Thymus (tissue), 14 donors: Measurements from ENCODE around the gene DOCK3. TPM values are rescaled to one million over a fixed set of nuclear protein-coding genes. Genes with fewer than 3 reads are reported as not detected.
A peak's percentile ranks its signal among the peaks of the same experiment; 100 is the strongest.

Source experiments
- DNase-seq, 9 donors: peaks; one replicate each; pipeline ENCODE4 v3.0.0-alpha.2; 2013; ENCODE audit warnings: low spot score in 9 of 9, low read depth in 6 of 9, missing footprints in 1 of 9
- H3K27ac ChIP-seq, 2 donors: one replicate each; pipeline ENCODE4 v1.5.1; 2013; ENCODE audit warnings: control low read depth in 1 of 2, low read depth in 1 of 2, low read length in 1 of 2, mild to moderate bottlenecking in 1 of 2, moderate library complexity in 1 of 2
- H3K27me3 ChIP-seq, 2 donors: one replicate each; pipeline ENCODE4 v1.5.1; 2013; ENCODE audit warnings: low read length in 1 of 2; ENCODE audit not compliant: control insufficient read depth in 2 of 2, insufficient read depth in 1 of 2
- H3K36me3 ChIP-seq, 2 donors: one replicate each; pipeline ENCODE4 v1.5.1; 2013; ENCODE audit warnings: low read length in 1 of 2, mild to moderate bottlenecking in 1 of 2, moderate library complexity in 1 of 2; ENCODE audit not compliant: control insufficient read depth in 2 of 2, insufficient read depth in 2 of 2
- H3K4me1 ChIP-seq, 2 donors: one replicate each; pipeline ENCODE4 v1.5.1; 2013; ENCODE audit warnings: low read length in 2 of 2; ENCODE audit not compliant: control insufficient read depth in 2 of 2, insufficient read depth in 2 of 2
- H3K4me3 ChIP-seq, 2 donors: one replicate each; pipeline ENCODE4 v1.5.1; 2013; ENCODE audit warnings: low read length in 2 of 2, control low read depth in 1 of 2, mild to moderate bottlenecking in 1 of 2
- H3K9me3 ChIP-seq, 2 donors: one replicate each; pipeline ENCODE4 v1.5.1; 2013; ENCODE audit warnings: low read length in 1 of 2, mild to moderate bottlenecking in 1 of 2; ENCODE audit not compliant: control insufficient read depth in 2 of 2, insufficient read depth in 1 of 2
- WGBS: extraction: QIAGEN DNeasy Blood & Tissue Kit; methylation state at CpG from one replicate; pipeline ENCODE4 v1.1.7; 2013; 5-methylcytosine and 5-hydroxymethylcytosine counted together
- long read RNA-seq, 10 donors: transcript quantifications; one replicate each; lab custom pipeline, GENCODE V29; 2026
- polyA plus RNA-seq: library from polyadenylated mRNA; stranded (reverse); fragments of 200-250 nt; gene quantifications from one replicate; pipeline ENCODE4 v1.2.3, GENCODE V29; 2013
- total RNA-seq: library from RNA; stranded (reverse); fragments of 120-200 nt; gene quantifications from one replicate; pipeline ENCODE4 v1.2.4, GENCODE V29; 2013
- donor health status: healthy.

DOCK3 gene, protein sequence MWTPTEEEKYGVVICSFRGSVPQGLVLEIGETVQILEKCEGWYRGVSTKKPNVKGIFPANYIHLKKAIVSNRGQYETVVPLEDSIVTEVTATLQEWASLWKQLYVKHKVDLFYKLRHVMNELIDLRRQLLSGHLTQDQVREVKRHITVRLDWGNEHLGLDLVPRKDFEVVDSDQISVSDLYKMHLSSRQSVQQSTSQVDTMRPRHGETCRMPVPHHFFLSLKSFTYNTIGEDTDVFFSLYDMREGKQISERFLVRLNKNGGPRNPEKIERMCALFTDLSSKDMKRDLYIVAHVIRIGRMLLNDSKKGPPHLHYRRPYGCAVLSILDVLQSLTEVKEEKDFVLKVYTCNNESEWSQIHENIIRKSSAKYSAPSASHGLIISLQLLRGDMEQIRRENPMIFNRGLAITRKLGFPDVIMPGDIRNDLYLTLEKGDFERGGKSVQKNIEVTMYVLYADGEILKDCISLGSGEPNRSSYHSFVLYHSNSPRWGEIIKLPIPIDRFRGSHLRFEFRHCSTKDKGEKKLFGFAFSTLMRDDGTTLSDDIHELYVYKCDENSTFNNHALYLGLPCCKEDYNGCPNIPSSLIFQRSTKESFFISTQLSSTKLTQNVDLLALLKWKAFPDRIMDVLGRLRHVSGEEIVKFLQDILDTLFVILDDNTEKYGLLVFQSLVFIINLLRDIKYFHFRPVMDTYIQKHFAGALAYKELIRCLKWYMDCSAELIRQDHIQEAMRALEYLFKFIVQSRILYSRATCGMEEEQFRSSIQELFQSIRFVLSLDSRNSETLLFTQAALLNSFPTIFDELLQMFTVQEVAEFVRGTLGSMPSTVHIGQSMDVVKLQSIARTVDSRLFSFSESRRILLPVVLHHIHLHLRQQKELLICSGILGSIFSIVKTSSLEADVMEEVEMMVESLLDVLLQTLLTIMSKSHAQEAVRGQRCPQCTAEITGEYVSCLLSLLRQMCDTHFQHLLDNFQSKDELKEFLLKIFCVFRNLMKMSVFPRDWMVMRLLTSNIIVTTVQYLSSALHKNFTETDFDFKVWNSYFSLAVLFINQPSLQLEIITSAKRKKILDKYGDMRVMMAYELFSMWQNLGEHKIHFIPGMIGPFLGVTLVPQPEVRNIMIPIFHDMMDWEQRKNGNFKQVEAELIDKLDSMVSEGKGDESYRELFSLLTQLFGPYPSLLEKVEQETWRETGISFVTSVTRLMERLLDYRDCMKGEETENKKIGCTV (N-terminal part only)
- total RNA-seq (0.05 TPM), polyA plus RNA-seq (0.21 TPM)
- long read RNA-seq, donor 1: 0 reads
- long read RNA-seq, donor 2: 0 reads
- long read RNA-seq, donor 3: 0 reads
- long read RNA-seq, donor 4: 0 reads
- long read RNA-seq, donor 5: 0 reads
- long read RNA-seq, donor 6: 0 reads
- long read RNA-seq, donor 7: 0 reads
- long read RNA-seq, donor 8: 0 reads
- long read RNA-seq, donor 9: 0 reads
- long read RNA-seq, donor 10: 0 reads

DNA sequence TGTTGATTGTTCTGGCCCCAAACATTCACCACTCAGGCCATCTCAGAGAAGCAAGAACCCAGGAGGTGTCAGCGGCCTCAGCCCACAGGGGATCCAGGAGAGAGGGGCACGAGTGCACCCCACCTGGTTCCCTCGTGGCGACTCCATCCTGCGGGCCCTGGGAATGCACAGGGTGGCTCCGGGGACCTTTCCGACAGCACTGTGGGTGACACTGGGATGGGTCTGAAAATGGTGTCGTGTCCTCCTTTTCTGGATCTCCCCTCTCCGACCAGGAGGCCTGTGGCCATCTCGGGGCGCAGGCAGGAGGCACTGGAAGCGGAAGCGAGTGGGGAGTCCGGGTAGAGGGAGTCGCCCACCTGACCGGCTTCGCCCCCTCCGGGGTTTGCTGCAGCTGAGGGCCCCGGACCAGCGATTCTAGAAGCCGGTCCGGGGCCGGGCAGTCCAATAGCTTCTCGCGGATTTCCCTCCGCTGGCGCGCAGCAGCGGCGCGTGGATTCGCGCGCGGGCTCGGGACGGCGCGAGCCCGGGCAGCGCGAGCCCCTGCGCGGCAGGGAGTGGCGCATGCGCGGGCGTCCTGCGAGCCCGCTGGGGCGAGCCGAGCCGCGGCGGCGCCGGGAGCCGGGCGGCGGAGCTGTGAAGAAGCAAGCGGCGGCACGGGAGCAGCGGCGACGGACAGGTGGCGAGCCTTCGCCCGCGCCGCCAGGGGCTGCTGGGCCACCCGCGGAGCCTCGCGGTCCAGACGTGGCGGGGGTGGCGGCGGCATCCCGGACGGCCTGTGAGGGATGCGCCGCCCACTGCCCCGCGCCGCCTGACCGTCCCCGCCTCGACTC, at the start of gene DOCK3:
DOCK3 (plus strand) TSS at position 579 of the 830 bp plus-strand sequence. CDS start 337 bp downstream, outside the sequence.
- H3K4me1 ChIP-seq: peaks cover 5 to 9% of the 10 kb centered on the region in 2 donors
- DNase-seq: peak in 8 of 9 donors; percentile 23 to 74 (median 46)
- no peaks in the 10 kb centered on the region for H3K36me3 ChIP-seq
- no peaks in the 10 kb centered on the region for H3K9me3 ChIP-seq
- H3K4me3 ChIP-seq: peak within 1 kb of the TSS in 1 of 2 donors; percentile 50
- 4% methylated on average over 89 of the region's 89 CpGs for WGBS
- peaks cover 39 to 79% of the 10 kb centered on the region in 2 donors for H3K27me3 ChIP-seq
- no peak within 1 kb of the TSS for H3K27ac ChIP-seq

DNA sequence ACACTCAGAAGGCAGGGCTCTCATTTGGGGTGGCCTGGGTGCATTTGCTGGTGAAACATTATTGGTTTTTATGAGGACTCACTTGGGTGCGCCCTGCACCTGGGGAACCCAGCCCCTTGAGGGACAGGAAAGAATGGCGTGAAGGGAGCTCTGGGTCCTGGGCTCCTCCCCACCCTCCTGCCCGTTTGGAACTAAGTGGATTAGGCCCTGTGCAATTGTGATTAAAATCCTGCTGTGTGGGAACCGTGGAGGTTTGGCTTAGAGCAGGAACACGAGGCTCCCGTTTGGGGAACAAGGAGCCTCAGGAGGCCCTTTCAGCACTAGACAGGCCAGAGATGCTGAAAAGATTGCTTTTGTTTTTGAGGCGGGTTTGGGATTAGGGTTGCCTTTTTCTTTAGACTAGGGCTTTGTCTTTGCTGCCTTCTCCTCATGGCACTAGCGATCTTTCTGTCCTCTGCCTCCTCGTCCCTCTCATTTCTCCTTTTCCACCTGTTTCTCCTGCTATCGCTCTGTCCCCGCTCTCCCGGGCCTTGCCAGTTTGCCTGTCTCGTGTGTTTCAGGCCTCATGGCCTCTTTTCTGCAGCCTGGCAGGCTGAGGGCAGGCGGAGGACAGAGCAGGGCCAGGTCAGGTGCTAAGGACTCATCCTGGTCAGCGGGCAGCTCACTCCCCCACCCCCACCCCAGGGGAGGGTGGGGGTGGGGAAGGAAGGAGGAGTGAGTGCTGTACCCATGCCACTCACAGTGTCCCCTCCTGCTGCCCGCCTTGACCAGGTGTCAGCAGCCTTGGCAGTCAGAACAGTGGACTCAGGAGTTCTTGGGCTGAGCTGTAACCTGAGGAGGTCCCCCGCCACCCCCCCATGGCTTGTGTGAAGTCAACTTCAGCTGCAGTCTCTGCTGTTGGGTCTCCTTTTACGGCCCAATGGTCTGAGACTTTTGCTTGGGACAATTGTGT, 49.2 kb upstream of the DOCK3 start:
- Histone ChIP-seq H3K4me1 (peaks cover 68 to 95% of the 10 kb centered on the region in 2 donors), H3K36me3 (peaks cover 13 to 35% of the 10 kb centered on the region in 2 donors), H3K27ac (peak overlapping the region; percentile 83 to 95), H3K27me3 (no peaks in the 10 kb centered on the region), H3K4me3 (no peak overlapping the region), H3K9me3 (peaks cover 0 to 3% of the 10 kb centered on the region in 2 donors)
- WGBS: 63% methylated on average over 18 of the region's 18 CpGs
- peak in 1 of 9 donors; percentile 57 for DNase-seq

DNA sequence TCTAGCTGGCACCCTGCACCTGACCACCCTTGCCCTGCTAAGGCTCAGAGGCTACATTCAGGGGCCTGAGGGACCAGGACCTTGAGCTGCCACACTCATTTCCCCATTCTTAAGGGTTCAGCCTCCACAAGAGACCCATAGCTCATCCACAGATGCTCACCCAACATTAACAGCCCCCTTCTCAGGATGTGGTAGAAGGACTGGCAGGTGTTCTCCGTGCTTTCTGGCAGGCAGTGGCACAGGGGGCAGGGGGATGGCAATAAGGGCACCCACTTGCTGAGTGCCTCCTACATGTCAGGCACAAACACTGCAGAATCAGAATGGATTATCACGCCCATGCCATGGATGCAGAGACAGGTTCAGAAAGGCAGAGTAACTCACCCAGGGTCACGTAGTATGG, 48.3 kb upstream of the DOCK3 start:
- H3K27ac ChIP-seq: peak overlapping the region; percentile 83 to 95
- peaks cover 16 to 37% of the 10 kb centered on the region in 2 donors for H3K36me3 ChIP-seq
- peaks cover 0 to 3% of the 10 kb centered on the region in 2 donors for H3K9me3 ChIP-seq
- peaks cover 60 to 96% of the 10 kb centered on the region in 2 donors for H3K4me1 ChIP-seq
- H3K27me3 ChIP-seq: no peaks in the 10 kb centered on the region
- no peak overlapping the region for H3K4me3 ChIP-seq
- WGBS: 24% methylated on average over 3 of the region's 3 CpGs
- peak in 4 of 9 donors; percentile 47 to 87 (median 70) for DNase-seq

DNA sequence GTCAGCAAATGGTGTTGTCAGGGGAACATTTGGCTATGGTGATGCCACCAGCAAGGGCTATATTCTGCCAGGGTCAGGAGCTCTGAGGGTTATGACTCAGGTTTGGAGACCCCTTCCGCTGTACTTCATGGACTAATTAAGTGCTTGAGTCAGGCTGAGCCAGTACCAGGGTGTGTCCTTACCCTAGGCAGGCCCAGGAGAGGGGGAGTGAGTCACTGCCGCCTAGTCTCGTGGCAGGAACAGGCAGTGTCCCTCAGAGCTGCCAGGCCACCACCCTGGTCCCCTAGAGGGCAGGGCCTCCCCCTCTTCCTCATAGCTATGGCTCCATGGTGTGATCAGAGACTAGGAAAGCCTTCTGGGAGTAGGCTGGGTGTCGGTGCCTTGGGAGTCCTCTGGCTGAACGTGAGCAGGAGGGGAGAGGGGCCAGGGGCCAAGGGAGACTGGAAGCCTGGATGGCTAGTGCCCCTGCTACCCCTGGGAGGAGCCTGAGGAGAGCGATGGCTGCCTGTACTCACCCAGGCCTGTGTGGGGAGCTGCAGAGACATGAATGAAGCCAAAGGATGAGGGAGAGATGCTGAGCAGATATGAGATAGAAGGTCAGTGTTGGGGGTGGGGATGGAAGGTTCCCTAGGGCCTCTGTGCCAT, 47.2 kb upstream of the DOCK3 start:
- Histone ChIP-seq H3K4me1 (peaks cover 61 to 99% of the 10 kb centered on the region in 2 donors), H3K27ac (peak overlapping the region; percentile 56 to 95), H3K36me3 (peaks cover 13 to 28% of the 10 kb centered on the region in 2 donors), H3K27me3 (no peaks in the 10 kb centered on the region), H3K4me3 (no peak overlapping the region), H3K9me3 (peaks cover 0 to 3% of the 10 kb centered on the region in 2 donors)
- WGBS: 71% methylated on average over 6 of the region's 6 CpGs
- DNase-seq: peak in 1 of 9 donors; percentile 64

DNA sequence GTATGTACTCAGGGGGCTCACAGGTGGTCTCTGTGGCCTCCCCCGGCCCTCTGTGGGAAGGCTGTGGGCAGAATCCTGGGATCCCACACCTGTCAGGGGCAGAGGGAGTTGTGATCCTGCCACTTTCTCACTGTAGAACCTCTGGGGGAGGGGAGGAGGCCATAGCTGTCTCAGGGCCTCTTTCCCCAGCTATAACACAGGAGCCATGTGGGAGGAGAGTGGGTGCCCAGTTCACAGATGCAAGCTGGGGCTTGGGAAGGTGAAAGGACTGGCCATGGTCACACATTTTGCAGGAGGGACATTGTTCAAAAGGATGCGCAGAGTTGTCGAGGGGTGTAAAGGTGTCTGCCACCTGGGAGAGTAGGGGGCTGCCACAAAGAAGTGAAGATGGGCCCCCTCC, 46.1 kb upstream of the DOCK3 start:
- H3K27ac ChIP-seq: peak overlapping the region; percentile 11 to 53
- peaks cover 0 to 3% of the 10 kb centered on the region in 2 donors for H3K9me3 ChIP-seq

DNA sequence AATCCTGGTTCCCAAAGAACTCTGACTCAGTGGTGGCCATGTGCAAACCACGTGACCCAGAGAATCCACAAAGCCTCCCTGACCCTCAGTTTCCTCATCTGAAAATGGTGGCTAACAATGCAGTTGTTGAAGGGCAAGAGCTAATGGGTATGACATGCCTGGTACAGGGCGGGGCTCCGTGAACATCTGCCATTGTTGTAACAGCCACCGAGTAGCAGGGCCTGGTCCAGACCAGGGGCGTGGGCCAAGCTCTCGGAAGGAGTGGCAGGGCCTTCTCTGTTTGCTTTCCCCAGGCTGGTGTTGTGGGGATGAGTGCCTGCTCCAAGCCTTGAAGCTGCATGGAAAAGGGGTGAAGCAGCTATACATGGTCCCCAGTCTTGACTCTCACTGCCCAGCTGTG, 44.3 kb upstream of the DOCK3 start:
- WGBS: 96% methylated on average over 6 of the region's 6 CpGs
- no peak for DNase-seq
- Histone ChIP-seq H3K36me3 (peaks cover 12 to 24% of the 10 kb centered on the region in 2 donors), H3K27ac (no peak overlapping the region), H3K9me3 (peaks cover 0 to 3% of the 10 kb centered on the region in 2 donors), H3K27me3 (no peaks in the 10 kb centered on the region), H3K4me1 (peaks cover 45 to 79% of the 10 kb centered on the region in 2 donors), H3K4me3 (no peak overlapping the region)

More for the DNA sequence above, 46.1 kb upstream of the DOCK3 start:
- no peaks in the 10 kb centered on the region for H3K27me3 ChIP-seq
- peaks cover 61 to 94% of the 10 kb centered on the region in 2 donors for H3K4me1 ChIP-seq
- no peak for DNase-seq
- H3K4me3 ChIP-seq: no peak overlapping the region
- H3K36me3 ChIP-seq: peaks cover 9 to 21% of the 10 kb centered on the region in 2 donors
- 68% methylated on average over 3 of the region's 3 CpGs for WGBS

DNA sequence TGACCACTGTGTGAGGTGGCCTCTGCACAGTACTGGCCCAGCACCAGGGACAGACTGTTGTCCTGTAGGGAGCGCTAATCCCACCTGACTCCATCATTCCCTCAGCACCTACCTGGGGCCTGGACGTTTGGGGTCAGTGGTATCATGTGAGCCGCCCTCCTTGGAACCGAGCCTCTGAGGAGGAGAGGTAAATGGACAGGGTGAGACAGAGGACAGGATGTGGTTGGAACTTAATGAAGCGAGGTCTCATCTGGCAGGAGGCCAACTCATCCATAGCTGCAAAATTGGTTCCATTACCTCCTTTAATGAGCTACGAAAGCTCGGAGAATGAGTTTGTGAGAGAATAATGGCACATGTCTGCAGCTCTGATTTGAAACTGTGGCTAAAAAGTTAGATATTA, 43.9 kb upstream of the DOCK3 start:
- Histone ChIP-seq H3K9me3 (peaks cover 0 to 3% of the 10 kb centered on the region in 2 donors), H3K4me1 (peaks cover 40 to 74% of the 10 kb centered on the region in 2 donors), H3K27me3 (no peaks in the 10 kb centered on the region), H3K4me3 (no peak overlapping the region), H3K27ac (no peak overlapping the region), H3K36me3 (peaks cover 12 to 24% of the 10 kb centered on the region in 2 donors)
- DNase-seq: no peak
- WGBS: 81% methylated on average over 7 of the region's 7 CpGs
